ENCODE measurements around the gene GZMM. TPM values are rescaled to one million over a fixed set of nuclear protein-coding genes. Genes with fewer than 3 reads are reported as not detected.

Gene GZMM
- polyA plus RNA-seq, 1 of the 3 experiments (the other 2 are of a cell fraction), result not detected

DNA sequence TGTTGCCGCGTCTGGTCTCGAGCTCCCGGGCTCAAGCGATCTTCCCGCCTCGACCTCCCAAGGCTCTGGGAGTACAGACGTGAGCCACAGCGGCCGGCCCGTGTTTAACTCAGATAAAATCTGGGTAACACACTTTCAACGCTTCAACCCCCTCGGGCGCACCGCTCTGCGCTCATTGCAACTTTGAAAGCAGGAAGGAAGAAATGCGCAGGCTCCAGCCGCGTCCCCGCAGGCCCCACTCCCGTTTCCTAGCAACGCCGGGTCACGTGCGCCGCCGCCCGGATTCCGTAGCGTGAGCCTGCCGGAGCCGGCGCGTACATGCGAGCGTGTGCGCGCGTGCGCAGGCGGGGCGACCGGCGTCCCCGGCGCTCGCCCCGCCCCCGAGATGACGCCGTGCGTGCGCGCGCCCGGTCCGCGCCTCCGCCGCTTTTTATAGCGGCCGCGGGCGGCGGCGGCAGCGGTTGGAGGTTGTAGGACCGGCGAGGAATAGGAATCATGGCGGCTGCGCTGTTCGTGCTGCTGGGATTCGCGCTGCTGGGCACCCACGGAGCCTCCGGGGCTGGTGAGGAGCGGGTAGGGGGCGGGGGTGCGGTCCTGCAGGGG, 28.4 kb downstream of the GZMM start, which contains the start of gene BSG (continued):
- TF ChIP-seq MEF2A (IDR thresholded peaks at IDR 0.05; ENCODE audit: borderline replicate concordance, low read depth) (no peak), FOSL2 (IDR thresholded peaks at IDR 0.05; ENCODE audit: borderline replicate concordance, low read depth) (no peak), NRF1 (IDR thresholded peaks at IDR 0.05; ENCODE audit: low read depth, low read length) (peak; percentile 91), MXI1 (IDR thresholded peaks at IDR 0.05; ENCODE audit: low read depth, low read length) (peak; percentile 93), RXRA (IDR thresholded peaks at IDR 0.05; ENCODE audit: borderline replicate concordance, low read depth) (no peak), EP300 (IDR thresholded peaks at IDR 0.05; ENCODE audit: borderline replicate concordance in 1 of 2, low read depth in 1 of 2, low read length in 1 of 2) (peak in 1 of 2 experiments; percentile 41; a peak in 1 of 4 replicates), RAD21 (IDR thresholded peaks at IDR 0.05; ENCODE audit: low read length) (no peak; the same call in 1 of the 2 replicates), FOXJ3 (CRISPR knock-in tag; IDR thresholded peaks at IDR 0.05) (no peak), TAF1 (IDR thresholded peaks at IDR 0.05; ENCODE audit: borderline replicate concordance, low read depth, low read length) (peak; percentile 96), POLR2AphosphoS5 (IDR thresholded peaks at IDR 0.05; ENCODE audit: low read depth, low read length) (peak; percentile 99)
- TF ChIP-seq, protein P1, sequence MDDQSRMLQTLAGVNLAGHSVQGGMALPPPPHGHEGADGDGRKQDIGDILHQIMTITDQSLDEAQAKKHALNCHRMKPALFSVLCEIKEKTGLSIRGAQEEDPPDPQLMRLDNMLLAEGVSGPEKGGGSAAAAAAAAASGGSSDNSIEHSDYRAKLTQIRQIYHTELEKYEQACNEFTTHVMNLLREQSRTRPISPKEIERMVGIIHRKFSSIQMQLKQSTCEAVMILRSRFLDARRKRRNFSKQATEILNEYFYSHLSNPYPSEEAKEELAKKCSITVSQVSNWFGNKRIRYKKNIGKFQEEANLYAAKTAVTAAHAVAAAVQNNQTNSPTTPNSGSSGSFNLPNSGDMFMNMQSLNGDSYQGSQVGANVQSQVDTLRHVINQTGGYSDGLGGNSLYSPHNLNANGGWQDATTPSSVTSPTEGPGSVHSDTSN (IDR thresholded peaks at IDR 0.05), result peak; percentile 4; the same call in 1 of the 2 replicates

DNA sequence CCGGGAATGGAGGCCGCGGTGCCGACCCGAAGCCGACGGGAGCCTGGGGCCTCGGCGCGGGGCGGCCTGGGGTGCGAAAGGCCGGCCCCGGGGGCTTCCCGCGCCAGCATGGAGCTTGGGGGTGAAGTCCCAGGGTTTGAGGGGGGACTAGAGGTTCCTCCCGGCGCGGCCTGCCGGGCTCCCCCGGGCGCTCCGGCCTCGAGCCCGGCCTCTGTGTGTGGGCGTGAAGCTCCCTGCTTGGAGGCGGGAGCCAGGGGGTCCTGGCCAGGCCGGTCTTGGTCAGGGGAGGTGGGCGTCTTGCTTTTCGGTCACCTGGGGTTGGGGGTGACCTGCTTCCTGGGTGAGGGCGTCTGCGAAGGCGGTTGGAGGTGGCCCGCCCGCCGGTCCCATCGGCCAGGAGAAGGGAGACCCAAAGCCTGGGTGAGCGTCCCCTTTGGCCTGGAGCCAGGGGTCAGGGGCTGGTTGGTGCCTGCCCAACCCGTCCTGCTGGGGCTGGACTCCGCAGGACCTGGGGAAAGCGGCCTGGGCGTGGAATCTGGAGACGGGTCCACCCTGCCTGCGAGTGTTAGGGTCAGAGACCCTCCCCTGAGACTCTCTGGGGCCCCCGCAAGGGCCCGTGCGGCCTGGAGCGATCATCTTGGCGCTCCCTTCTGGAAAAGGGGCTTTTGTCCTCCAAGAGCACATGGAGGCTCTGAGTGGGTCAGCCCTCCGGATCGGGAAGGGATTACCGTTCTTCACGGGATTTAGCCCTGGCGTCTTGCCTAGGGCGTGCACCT, 29.1 kb downstream of the GZMM start:
- no peaks in the 10 kb centered on the region for H3K9me3 ChIP-seq
- H3K9ac ChIP-seq, result peak overlapping the region; percentile 95
- H3K36me3 ChIP-seq (replicated peaks in 1 of 2; ENCODE audit: control insufficient read depth in 1 of 2, insufficient read depth in 2 of 2, low read length in 1 of 2), result peaks cover 0 to 3% of the 10 kb centered on the region in 2 experiments
- H2AFZ ChIP-seq (ENCODE audit: low read depth), result no peak overlapping the region
- H3K79me2 ChIP-seq (ENCODE audit: insufficient read depth), result peaks cover 54% of the 10 kb centered on the region
- H3K4me2 ChIP-seq, result peak overlapping the region; percentile 100
- ChIA-PET CTCF (interaction anchor here (0.8 to 1.9 kb wide), 5 partner anchors 11 to 62 kb away, joined by 3 to 7 read pairs (median 4); no protein-coding TSS in a partner anchor), POLR2A (interaction anchor here (0.6 to 1.7 kb wide), 3 partner anchors 11 to 41 kb away, joined by 3 to 8 read pairs (median 3); partner anchors contain the start of gene CDC34)
- no peaks in the 10 kb centered on the region for H3K27me3 ChIP-seq (ENCODE audit: insufficient read depth)
- WGBS (ENCODE audit: low lambda C conversion rate), result 4% methylated on average over 11 of the region's 55 CpGs
- H3K4me3 ChIP-seq (ENCODE audit: low read depth in 2 of 2, low read length in 1 of 2), result peak overlapping the region; percentile 75 to 95
- peak overlapping the region; percentile 70 to 85 for H3K27ac ChIP-seq (ENCODE audit: low read depth in 2 of 2, low read length in 1 of 2)
- peaks cover 24 to 32% of the 10 kb centered on the region in 2 experiments; a peak in 3 of 4 replicates for H3K4me1 ChIP-seq (ENCODE audit: control insufficient read depth in 1 of 2, insufficient read depth in 2 of 2, low read depth in 1 of 2, low read length in 1 of 2)
- TF ChIP-seq NFIC (IDR thresholded peaks at IDR 0.05; ENCODE audit: borderline replicate concordance), result peak; percentile 23; the same call in 1 of the 2 replicates
- TF ChIP-seq SMC3 (IDR thresholded peaks at IDR 0.05; ENCODE audit: low read depth, low read length), result no peak
- H4K20me1 ChIP-seq (ENCODE audit: insufficient read depth), result peaks cover 48% of the 10 kb centered on the region
- H3F3A ChIP-seq (replicated peaks; ENCODE audit: insufficient read depth), result peaks cover 14% of the 10 kb centered on the region
- no peaks in the 10 kb centered on the region for H3K9me2 ChIP-seq
- DNase-seq, result peak; percentile 69
